Urinary bladder (tissue), 4 donors: ENCODE data around the gene AK8. TPM values are rescaled to one million over a fixed set of nuclear protein-coding genes. Genes with fewer than 3 reads are reported as not detected.

ENCODE experiments used
- DNase-seq: peaks from one replicate; pipeline ENCODE4 v3.0.0-alpha.2; 2015; ENCODE audit errors: extremely low spot score
- H3K27ac ChIP-seq: one replicate; pipeline ENCODE4 v1.5.1; 2013; ENCODE audit warnings: low read depth, mild to moderate bottlenecking, moderate library complexity
- H3K36me3 ChIP-seq: one replicate; pipeline ENCODE4 v1.6.1; 2013; ENCODE audit warnings: mild to moderate bottlenecking, moderate library complexity; ENCODE audit not compliant: insufficient read depth
- H3K4me1 ChIP-seq: one replicate; pipeline ENCODE4 v1.6.1; 2013; ENCODE audit warnings: mild to moderate bottlenecking, moderate library complexity; ENCODE audit not compliant: insufficient read depth
- H3K4me3 ChIP-seq: one replicate; pipeline ENCODE4 v1.5.1; 2013; ENCODE audit warnings: low read depth, low read length
- WGBS: extraction: QIAGEN DNeasy Blood & Tissue Kit; methylation state at CpG from one replicate; pipeline ENCODE4 v1.1.7; 2013; 5-methylcytosine and 5-hydroxymethylcytosine counted together
- polyA plus RNA-seq: library from polyadenylated mRNA; stranded (reverse); fragments of 200-250 nt; gene quantifications from one replicate; pipeline ENCODE4 v1.2.3, GENCODE V29; 2013
- total RNA-seq: library from RNA; depleted of rRNA; stranded (reverse); fragments of >200 nt; gene quantifications from one replicate; pipeline ENCODE4 v1.2.3, GENCODE V29; 2014
- donor health status: healthy with polysubstance abuse.
- donor health status: healthy.

AK8 gene
- total and polyA plus RNA-seq, 2 donors: 1.0 to 1.1 TPM

DNA sequence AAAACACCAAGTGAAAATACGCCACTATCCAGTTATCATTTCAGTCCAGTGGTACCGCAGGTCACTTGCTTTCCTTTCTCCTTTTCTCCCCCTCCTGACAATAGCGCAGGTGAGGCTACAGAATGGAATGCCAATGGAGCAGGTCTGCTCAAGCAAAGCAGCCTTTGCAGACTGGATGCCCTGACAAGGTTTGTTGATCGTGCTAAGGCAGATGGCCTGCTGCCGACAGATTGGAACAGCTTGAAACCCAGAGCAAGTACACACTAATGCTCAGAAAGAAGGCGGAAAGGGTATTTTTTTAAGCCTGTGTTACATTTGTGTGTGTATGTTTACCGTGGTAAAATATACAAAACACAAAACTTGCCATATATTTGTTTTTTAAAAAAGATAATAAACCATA is 20.0 kb upstream of the AK8 start:
- no peak for DNase-seq
- no peaks in the 10 kb centered on the region for H3K4me1 ChIP-seq
- peaks cover 13% of the 10 kb centered on the region for H3K36me3 ChIP-seq
- H3K4me3 ChIP-seq: no peak overlapping the region
- 82% methylated on average over 7 of the region's 7 CpGs for WGBS
- H3K27ac ChIP-seq: no peak overlapping the region

DNA sequence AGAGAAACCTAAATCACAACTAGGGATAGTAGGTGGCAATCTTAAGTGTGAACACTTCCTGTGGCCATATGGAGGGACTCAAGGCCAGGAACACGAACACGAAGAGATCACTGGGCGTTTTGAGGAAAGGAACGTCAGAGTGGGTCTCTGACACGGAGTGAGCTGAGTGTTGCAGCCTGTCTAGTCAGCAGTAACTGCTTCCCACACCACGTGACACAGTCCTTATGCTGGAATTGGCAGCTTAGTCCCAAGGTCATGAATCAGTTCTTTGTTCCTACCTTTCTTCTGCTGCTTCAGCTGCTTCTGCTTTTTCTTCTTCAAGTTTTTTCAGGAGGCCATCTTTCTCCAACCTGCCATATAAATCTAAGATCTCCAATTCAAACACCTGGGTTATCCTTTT is 18.8 kb upstream of the AK8 start:
- no peaks in the 10 kb centered on the region for H3K4me1 ChIP-seq
- DNase-seq: no peak
- WGBS: 57% methylated on average over 6 of the region's 6 CpGs
- H3K4me3 ChIP-seq: no peak overlapping the region
- H3K36me3 ChIP-seq: peaks cover 13% of the 10 kb centered on the region
- no peak overlapping the region for H3K27ac ChIP-seq

DNA sequence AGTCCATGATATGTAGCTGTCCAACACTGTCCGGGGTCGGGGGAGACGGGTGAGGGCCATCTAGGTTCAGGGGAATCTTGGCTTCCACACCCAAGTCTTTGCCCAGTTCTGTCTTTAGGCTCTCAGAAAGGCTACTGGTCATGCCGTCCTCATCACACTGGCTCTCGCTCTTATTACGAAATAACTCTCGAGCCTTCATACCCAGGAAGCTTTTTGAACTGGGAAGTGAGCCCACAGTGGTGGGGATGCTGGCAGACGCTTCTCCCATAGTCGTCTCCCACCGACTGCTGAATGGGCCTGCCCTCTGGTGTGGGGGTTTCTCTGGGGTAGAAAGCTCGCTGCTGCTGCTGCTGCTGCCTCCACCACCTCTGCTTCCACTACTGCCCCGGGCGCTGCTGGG is 18.2 kb upstream of the AK8 start:
- DNase-seq: no peak
- Histone ChIP-seq H3K27ac (no peak overlapping the region), H3K4me3 (no peak overlapping the region), H3K36me3 (peaks cover 13% of the 10 kb centered on the region), H3K4me1 (no peaks in the 10 kb centered on the region)
- WGBS: 80% methylated on average over 13 of the region's 13 CpGs

DNA sequence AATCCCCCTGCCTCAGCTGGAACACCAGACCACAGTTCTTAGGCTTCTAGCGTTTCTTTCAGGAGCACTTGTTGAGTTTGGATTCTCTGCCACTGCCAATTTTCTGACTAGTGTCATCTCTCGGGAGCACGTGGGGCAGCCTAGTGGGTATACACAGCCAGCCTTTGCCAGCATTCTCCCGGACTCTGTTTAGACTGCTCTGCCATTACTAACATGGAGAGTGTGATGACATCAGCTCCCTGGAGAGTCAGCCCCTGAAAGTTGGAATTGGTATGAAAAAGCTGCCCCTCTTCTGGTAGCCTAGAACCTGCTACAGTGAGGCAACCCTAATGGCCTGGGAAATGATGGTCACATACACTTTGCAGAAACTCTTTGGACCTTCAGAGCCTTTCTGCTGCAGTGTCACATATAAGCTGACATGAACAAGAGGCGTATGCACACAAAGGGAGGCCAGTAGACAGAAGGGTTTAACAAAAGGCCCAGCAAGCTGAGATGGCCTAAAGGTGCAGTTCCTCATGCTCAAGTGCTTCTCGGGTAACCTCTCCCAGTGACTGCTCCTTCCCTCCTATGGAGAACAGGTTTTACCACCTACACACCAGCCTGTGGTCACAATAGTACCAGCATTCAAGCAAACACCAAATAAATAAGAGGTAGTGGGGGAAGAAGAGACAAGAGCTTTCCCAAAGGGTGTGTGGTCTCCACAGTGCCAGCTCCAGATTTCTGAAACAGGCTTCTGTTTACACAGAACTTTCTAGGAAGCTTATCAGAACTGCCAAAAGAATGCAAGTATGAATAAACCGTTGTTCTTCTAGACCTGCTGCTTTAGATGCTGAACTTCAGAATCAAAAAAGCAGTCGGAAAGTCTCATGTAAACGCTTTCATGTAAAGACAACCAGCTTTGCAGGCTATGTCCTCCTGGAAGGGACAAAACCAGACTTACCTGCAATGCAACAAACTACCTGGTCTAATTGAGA is 17.1 kb upstream of the AK8 start:
- H3K36me3 ChIP-seq: peaks cover 7% of the 10 kb centered on the region
- H3K27ac ChIP-seq: no peak overlapping the region
- WGBS: 59% methylated on average over 9 of the region's 9 CpGs
- no peaks in the 10 kb centered on the region for H3K4me1 ChIP-seq
- no peak overlapping the region for H3K4me3 ChIP-seq
- peak; percentile 25 for DNase-seq

DNA sequence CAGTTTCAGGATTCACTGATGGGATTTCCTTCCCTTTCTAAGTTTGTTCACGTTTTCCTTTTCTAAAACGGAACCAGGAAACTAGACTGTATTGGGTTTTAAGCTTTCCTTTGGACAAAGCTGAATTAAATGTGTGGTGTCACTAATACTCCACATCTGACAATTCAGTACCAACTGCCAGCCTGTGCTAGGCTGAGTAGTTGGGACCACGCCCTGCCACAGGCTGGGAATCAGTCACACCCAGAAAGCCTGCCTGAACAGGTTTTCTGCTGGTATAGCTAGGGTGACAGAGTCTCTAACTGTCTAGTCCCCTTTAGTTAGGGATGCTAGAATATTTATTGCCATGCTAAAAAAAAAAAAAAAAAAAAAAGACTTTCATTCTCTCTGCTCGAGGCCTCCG is 16.3 kb upstream of the AK8 start:
- WGBS: 83% methylated on average over 5 of the region's 5 CpGs
- H3K36me3 ChIP-seq: peaks cover 7% of the 10 kb centered on the region
- H3K27ac ChIP-seq: no peak overlapping the region
- no peak overlapping the region for H3K4me3 ChIP-seq
- no peaks in the 10 kb centered on the region for H3K4me1 ChIP-seq
- DNase-seq: no peak

DNA sequence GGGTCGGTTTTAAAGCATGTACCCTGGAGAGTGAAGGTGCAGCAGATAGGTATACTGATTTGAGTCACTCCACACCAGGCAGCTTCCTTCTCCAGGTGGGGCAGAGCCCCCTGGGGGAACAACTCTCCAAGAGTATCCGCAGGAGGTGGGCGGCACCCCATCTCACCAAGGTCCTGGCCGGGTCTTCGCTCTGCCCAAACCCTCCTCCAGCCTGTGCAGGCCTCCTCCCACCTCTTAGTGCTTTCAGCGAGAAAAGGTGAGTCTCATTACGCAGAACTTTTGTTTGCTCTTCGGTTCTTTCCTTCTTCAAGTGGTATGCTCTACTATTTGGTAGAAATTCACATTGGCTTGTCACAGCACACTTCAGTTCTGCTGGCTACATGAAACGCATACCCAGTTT is 14.3 kb upstream of the AK8 start:
- no peak overlapping the region for H3K27ac ChIP-seq
- H3K36me3 ChIP-seq: peaks cover 6% of the 10 kb centered on the region
- no peaks in the 10 kb centered on the region for H3K4me1 ChIP-seq
- no peak for DNase-seq
- no peak overlapping the region for H3K4me3 ChIP-seq
- 80% methylated on average over 9 of the region's 9 CpGs for WGBS

DNA sequence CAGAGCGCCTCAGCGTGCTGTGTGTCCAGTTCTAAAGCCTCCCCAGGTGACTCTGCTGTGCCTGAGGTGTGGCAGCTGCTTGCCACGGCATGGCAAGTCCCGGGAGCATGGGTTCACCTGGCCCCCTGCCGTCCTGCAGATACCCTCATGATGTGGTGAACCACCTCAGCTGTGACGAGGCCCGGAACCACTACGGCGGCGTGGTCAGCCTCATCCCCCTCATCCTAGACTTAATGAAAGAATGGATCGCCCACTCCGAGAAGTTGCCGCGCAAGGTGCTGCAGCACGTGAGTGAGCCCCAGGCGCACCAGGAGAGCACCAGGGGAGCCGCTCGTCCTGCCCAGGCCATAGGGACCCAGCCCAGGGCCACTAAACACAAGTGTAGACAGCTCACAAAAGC is 10.1 kb upstream of the AK8 start:
- Histone ChIP-seq H3K36me3 (no peaks in the 10 kb centered on the region), H3K27ac (no peak overlapping the region), H3K4me3 (no peak overlapping the region), H3K4me1 (no peaks in the 10 kb centered on the region)
- DNase-seq: no peak
- WGBS: 96% methylated on average over 18 of the region's 18 CpGs

DNA sequence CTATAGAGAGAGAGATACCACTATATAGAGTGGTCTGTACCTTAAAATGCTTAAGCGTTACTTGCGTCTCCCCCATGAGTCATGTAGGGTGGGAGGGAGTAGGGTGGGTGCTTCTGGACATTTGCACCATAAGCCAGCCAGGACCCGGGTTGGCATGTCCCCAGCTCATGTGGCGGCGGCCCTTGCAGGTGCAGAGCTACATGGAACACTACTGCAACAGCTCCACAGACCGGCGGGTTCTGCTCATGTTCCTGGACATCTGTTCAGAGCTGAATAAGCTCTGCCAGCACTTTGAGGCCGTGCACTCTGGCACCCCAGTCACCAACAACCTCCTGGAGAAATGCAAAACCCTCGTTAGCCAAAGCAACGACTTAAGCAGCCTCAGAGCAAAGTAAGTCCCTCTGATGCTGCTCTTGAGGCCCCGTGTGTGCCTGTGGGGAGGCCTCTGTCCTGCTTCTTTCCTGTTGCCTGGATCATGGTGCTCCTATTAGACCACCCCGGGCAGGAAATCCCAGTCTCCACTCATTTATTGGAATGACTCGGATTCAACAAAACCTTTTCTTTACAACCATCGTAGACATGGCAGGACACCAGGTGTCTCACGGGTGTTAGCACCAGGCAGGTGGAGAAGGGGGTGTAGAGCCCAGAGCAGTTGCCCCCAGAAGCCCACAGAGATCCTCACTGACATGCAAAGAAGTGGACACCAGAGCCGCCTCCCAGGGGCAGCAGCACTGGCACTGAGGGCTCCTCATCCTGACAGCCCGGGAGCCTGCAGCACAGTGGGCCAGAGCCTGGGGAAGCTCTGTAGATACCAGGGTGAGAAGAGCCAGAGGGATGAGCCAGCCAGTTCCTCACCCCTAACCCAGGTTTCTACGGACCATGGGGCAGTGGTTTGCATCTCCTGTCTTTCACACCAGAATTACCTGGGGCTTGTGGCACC is 9.4 kb upstream of the AK8 start:
- Histone ChIP-seq H3K27ac (no peak overlapping the region), H3K4me3 (no peak overlapping the region), H3K4me1 (no peaks in the 10 kb centered on the region), H3K36me3 (no peaks in the 10 kb centered on the region)
- no peak for DNase-seq
- WGBS: 88% methylated on average over 18 of the region's 18 CpGs

DNA sequence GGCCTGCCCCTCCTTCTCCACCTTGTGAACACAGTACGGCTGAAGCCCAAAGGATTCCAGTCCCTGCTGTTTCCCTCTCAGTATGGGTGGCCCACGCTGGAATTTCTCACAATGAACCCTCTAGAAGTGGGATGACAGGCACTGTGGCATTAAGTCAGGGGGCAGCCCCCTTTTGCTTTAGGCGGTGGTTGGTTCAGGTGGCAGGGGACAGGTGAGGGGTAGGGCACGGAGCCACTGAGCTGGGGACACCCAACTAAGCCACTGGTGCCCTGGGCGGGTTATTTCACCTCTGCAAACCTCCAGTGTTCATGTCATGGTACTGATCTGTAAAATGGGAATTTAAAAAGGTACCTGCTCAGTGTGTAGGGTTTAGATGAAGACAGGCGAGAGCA is 8.2 kb upstream of the AK8 start:
- Histone ChIP-seq H3K27ac (no peak overlapping the region), H3K4me1 (no peaks in the 10 kb centered on the region), H3K36me3 (no peaks in the 10 kb centered on the region), H3K4me3 (no peak overlapping the region)
- WGBS: 94% methylated on average over 6 of the region's 6 CpGs
- DNase-seq: no peak

DNA sequence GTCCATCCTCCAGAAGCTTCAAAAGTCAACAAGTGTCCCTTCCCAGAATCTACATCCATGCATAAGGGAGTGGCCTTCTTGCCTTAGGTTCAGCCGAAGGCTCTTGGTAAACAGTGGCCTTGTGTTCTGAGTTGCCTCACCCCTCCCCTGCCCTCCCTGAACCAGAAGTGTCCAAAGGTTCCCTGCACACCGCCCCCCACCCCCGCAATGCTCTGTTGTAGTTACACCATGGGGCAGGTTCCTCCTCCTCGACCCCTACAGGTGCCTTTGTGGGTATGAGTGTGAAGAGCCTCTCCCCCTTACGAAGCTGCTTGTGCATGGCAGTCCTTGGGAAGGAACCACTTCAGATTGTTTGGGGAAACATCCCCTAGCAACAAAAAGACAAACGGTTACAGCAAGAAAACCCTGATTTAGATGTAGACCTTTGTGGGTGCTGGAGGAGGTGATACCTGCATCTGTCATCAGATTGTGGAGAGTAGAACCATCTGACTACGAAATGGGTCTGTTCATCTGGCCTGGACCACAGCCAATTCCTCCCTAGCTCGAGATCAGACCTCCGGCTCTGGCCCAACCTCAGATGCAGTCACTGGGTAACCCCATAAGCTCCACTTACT is 7.7 kb upstream of the AK8 start:
- H3K27ac ChIP-seq: no peak overlapping the region
- no peak overlapping the region for H3K4me3 ChIP-seq
- H3K36me3 ChIP-seq: no peaks in the 10 kb centered on the region
- WGBS: 65% methylated on average over 9 of the region's 9 CpGs
- no peak for DNase-seq
- no peaks in the 10 kb centered on the region for H3K4me1 ChIP-seq

DNA sequence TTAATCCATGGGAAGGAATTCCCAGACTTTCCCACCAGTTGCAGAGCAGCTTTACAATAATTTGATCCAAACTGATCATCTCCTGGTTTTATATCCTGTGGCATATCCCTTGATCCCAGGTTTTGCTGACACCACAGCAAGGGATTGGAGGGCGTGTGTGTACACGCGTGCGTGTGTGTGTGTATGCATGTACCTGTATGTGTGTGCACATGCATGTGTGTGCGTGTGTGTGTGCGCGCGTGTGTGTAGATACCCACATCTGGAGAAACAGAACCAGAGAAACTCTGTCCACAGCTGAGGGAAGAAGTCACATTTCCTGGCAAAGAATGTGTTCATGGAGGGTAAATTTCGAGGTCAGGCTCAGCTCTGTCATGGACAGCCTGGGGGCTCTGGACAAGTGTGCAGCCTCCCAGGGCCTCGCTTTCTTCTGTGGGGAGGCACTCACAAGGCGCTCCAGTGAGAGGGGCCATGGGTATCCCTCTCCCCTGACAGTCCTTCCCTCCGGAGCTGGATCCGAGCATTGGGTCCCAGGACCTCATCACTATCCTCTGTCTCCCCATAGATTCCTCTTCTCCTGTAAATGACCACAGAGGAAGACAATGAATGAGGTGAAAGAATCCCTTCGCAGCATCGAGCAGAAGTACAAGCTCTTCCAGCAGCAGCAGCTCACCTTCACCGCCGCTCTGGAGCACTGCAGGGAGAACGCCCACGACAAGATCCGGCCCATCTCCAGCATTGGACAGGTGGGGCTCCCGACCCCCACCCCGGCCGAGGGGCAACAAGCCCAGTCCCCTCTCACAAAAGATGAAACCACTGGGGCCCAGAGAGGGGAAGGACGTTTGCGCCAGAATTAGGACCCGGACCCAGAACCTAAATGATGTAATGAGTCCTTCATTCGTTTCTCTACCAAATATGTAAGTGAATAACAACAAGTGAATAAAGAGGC is 5.5 kb upstream of the AK8 start:
- Histone ChIP-seq H3K4me1 (no peaks in the 10 kb centered on the region), H3K36me3 (no peaks in the 10 kb centered on the region), H3K4me3 (no peak overlapping the region), H3K27ac (no peak overlapping the region)
- WGBS: 93% methylated on average over 27 of the region's 27 CpGs
- no peak for DNase-seq

DNA sequence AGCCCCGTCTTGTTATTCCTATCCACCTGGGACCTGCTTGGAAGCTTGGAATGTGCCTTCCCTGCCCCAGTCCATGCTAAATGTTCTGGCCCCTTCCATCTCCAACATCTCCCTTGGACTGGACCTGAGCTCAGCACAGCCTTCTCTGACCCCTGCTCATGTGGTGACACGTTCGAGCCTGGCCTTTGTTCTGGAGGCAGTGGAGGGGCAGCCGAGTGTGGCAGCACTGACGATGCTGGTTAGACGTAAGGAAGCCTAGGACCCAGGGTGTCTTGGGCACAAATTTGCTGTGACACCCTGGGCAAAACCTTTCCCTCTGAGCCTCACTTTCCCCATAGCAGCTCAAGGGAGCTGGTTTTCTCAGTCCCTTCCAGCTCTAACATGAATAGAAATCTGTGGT is 4.5 kb upstream of the AK8 start:
- WGBS: 73% methylated on average over 6 of the region's 6 CpGs
- H3K27ac ChIP-seq: no peak overlapping the region
- no peak overlapping the region for H3K4me3 ChIP-seq
- no peak for DNase-seq
- H3K36me3 ChIP-seq: no peaks in the 10 kb centered on the region
- no peaks in the 10 kb centered on the region for H3K4me1 ChIP-seq

DNA sequence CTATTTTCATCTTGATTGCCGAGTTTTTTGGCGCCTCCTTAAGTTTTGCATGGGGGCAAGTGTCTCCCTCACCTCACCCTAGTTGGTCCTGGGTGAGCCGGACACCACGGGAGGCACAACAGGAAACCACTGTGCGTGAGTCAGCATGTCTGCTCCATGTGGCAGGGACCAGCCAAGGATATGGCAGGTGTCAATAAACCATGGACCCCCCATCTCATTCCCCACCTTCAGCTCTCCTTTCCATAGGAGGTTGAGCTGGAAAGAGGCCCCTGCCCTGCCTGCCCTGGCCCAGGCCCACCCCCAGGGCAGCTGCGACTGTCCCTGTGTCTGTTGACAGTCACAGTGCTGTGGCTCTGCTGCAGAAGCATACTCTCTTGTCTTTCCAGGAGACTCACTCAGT is 3.7 kb upstream of the AK8 start:
- Histone ChIP-seq H3K4me3 (no peak overlapping the region), H3K36me3 (no peaks in the 10 kb centered on the region)
- 87% methylated on average over 6 of the region's 6 CpGs for WGBS

More for the DNA sequence above, 3.7 kb upstream of the AK8 start:
- no peak for DNase-seq
- H3K4me1 ChIP-seq: no peaks in the 10 kb centered on the region
- H3K27ac ChIP-seq: no peak overlapping the region
